Liver (tissue), 3 donors: ENCODE data around the gene GPM6B.

Experiments
- EGR1 ChIP-seq, 2 donors: IDR thresholded peaks; 2 replicates each; pipeline ENCODE4 v1.6.1; 2016 to 2018; ENCODE audit warnings: antibody characterized with exemption in 2 of 2, low read depth in 2 of 2
- GABPA ChIP-seq, 2 donors: IDR thresholded peaks in 1 of 2; conservative IDR thresholded peaks in 1 of 2; 2 replicates each; pipeline ENCODE4 v1.6.1; 2016; ENCODE audit warnings: antibody characterized with exemption in 2 of 2, mild to moderate bottlenecking in 1 of 2, moderate library complexity in 1 of 2
- JUND ChIP-seq, 2 donors: IDR thresholded peaks; 2 replicates each; pipeline ENCODE4 v1.6.1; 2016; ENCODE audit warnings: antibody characterized with exemption in 2 of 2
- RAD21 ChIP-seq, 2 donors: IDR thresholded peaks; 2 replicates each; pipeline ENCODE4 v1.6.1; 2016; ENCODE audit warnings: antibody characterized with exemption in 2 of 2, mild to moderate bottlenecking in 2 of 2
- TAF1 ChIP-seq: conservative IDR thresholded peaks from 2 replicates; pipeline ENCODE4 v1.6.1; 2016; ENCODE audit warnings: antibody characterized with exemption, mild to moderate bottlenecking
- YY1 ChIP-seq: IDR thresholded peaks from 2 replicates; pipeline ENCODE4 v1.6.1; 2016; ENCODE audit warnings: antibody characterized with exemption, mild to moderate bottlenecking
- TF ChIP-seq, protein P1 (sequence below): IDR thresholded peaks from 2 replicates; pipeline ENCODE4 v1.6.1; 2016; ENCODE audit warnings: antibody characterized with exemption
- TF ChIP-seq, protein P2 (sequence below): fragments of 150-350 bp; IDR thresholded peaks from 2 replicates; pipeline ENCODE4 v1.5.1; 2017; ENCODE audit warnings: improper control_type of control experiment, low read depth, low read length; ENCODE audit not compliant: missing input control
- TF ChIP-seq, protein P3 (sequence below): IDR thresholded peaks from 2 replicates; pipeline ENCODE4 v1.6.1; 2016; ENCODE audit warnings: antibody characterized with exemption
- TF ChIP-seq, protein P4 (sequence below): IDR thresholded peaks from 2 replicates; pipeline ENCODE4 v1.6.1; 2016; ENCODE audit warnings: antibody characterized with exemption
- TF ChIP-seq, protein P5 (sequence below): IDR thresholded peaks from 2 replicates; pipeline ENCODE4 v1.6.1; 2016; ENCODE audit warnings: antibody characterized with exemption, mild to moderate bottlenecking
- donor health status: healthy.
- donor health status: healthy.

DNA sequence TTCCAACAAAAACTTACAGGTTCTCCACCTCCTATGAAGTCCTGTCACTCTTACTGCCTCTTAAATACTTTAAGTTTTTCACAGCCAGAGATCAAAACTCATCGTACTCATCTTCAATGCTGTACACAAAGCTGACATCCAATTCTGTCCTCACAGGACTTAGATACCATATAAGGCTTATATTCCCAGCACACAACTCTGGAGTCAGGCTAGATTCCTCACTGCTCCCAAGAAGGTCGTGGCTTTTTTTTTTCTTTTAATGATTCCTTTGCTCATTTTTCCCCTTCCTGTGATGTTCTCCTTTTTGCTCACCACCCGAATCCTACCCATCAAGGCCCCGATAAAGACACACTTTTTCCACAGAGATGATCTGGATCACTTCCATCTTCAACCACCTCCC, 83.4 kb downstream of the GPM6B start:
- TF ChIP-seq, protein P1, sequence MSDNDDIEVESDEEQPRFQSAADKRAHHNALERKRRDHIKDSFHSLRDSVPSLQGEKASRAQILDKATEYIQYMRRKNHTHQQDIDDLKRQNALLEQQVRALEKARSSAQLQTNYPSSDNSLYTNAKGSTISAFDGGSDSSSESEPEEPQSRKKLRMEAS: no peak
- TF ChIP-seq, protein P2, sequence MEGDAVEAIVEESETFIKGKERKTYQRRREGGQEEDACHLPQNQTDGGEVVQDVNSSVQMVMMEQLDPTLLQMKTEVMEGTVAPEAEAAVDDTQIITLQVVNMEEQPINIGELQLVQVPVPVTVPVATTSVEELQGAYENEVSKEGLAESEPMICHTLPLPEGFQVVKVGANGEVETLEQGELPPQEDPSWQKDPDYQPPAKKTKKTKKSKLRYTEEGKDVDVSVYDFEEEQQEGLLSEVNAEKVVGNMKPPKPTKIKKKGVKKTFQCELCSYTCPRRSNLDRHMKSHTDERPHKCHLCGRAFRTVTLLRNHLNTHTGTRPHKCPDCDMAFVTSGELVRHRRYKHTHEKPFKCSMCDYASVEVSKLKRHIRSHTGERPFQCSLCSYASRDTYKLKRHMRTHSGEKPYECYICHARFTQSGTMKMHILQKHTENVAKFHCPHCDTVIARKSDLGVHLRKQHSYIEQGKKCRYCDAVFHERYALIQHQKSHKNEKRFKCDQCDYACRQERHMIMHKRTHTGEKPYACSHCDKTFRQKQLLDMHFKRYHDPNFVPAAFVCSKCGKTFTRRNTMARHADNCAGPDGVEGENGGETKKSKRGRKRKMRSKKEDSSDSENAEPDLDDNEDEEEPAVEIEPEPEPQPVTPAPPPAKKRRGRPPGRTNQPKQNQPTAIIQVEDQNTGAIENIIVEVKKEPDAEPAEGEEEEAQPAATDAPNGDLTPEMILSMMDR: no peak
- TF ChIP-seq, protein P3, sequence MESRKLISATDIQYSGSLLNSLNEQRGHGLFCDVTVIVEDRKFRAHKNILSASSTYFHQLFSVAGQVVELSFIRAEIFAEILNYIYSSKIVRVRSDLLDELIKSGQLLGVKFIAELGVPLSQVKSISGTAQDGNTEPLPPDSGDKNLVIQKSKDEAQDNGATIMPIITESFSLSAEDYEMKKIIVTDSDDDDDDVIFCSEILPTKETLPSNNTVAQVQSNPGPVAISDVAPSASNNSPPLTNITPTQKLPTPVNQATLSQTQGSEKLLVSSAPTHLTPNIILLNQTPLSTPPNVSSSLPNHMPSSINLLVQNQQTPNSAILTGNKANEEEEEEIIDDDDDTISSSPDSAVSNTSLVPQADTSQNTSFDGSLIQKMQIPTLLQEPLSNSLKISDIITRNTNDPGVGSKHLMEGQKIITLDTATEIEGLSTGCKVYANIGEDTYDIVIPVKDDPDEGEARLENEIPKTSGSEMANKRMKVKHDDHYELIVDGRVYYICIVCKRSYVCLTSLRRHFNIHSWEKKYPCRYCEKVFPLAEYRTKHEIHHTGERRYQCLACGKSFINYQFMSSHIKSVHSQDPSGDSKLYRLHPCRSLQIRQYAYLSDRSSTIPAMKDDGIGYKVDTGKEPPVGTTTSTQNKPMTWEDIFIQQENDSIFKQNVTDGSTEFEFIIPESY: no peak
- TF ChIP-seq RAD21 (IDR thresholded peaks at IDR 0.05) (no peak), JUND (IDR thresholded peaks at IDR 0.05) (no peak), TAF1 (no peak), YY1 (no peak), GABPA (IDR thresholded peaks at IDR 0.05 in 1 of 2, conservative IDR thresholded peaks at IDR 0.05 in 1 of 2) (no peak), EGR1 (IDR thresholded peaks at IDR 0.05; ENCODE audit: low read depth in 2 of 2) (no peak)
- TF ChIP-seq, protein P4, sequence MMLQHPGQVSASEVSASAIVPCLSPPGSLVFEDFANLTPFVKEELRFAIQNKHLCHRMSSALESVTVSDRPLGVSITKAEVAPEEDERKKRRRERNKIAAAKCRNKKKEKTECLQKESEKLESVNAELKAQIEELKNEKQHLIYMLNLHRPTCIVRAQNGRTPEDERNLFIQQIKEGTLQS: no peak
- TF ChIP-seq, protein P5, sequence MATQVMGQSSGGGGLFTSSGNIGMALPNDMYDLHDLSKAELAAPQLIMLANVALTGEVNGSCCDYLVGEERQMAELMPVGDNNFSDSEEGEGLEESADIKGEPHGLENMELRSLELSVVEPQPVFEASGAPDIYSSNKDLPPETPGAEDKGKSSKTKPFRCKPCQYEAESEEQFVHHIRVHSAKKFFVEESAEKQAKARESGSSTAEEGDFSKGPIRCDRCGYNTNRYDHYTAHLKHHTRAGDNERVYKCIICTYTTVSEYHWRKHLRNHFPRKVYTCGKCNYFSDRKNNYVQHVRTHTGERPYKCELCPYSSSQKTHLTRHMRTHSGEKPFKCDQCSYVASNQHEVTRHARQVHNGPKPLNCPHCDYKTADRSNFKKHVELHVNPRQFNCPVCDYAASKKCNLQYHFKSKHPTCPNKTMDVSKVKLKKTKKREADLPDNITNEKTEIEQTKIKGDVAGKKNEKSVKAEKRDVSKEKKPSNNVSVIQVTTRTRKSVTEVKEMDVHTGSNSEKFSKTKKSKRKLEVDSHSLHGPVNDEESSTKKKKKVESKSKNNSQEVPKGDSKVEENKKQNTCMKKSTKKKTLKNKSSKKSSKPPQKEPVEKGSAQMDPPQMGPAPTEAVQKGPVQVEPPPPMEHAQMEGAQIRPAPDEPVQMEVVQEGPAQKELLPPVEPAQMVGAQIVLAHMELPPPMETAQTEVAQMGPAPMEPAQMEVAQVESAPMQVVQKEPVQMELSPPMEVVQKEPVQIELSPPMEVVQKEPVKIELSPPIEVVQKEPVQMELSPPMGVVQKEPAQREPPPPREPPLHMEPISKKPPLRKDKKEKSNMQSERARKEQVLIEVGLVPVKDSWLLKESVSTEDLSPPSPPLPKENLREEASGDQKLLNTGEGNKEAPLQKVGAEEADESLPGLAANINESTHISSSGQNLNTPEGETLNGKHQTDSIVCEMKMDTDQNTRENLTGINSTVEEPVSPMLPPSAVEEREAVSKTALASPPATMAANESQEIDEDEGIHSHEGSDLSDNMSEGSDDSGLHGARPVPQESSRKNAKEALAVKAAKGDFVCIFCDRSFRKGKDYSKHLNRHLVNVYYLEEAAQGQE: no peak
